GM12801 (cell line): Measurements from ENCODE around the gene PCDH10.

ENCODE experiments used
- CTCF ChIP-seq: IDR thresholded peaks from one replicate; pipeline ENCODE4 v1.5.1; 2011; ENCODE audit warnings: control low read depth; ENCODE audit not compliant: insufficient read length; ENCODE audit errors: extremely low read depth

The PCDH10 gene

GRCh38 chr4:133130171-133130570 is 18.9 kb upstream of the PCDH10 start:
- no peak for TF ChIP-seq CTCF

- no peak for TF ChIP-seq CTCF
Measured at GRCh38 chr4:133131829-133132460, 17.1 kb upstream of the PCDH10 start.

- TF ChIP-seq CTCF = no peak
Measured at GRCh38 chr4:133136833-133137232, 12.3 kb upstream of the PCDH10 start.

GRCh38 chr4:133137571-133137970 is 11.5 kb upstream of the PCDH10 start:
- TF ChIP-seq CTCF = no peak

- TF ChIP-seq CTCF = no peak
Measured at GRCh38 chr4:133143775-133144430, 5.2 kb upstream of the PCDH10 start.

- TF ChIP-seq CTCF = no peak
Measured at GRCh38 chr4:133145241-133145640, 3.9 kb upstream of the PCDH10 start.

- no peak for TF ChIP-seq CTCF
Measured at GRCh38 chr4:133145758-133146573, 3.1 kb upstream of the PCDH10 start.
